ENCODE results near the gene HEMGN.

GRCh38 chr9:97980918-97981845 is 43.2 kb upstream of the HEMGN start:
- TF ChIP-seq EZH2 (IDR thresholded peaks at IDR 0.05; ENCODE audit: borderline replicate concordance) (no peak), CTCF (IDR thresholded peaks at IDR 0.05; ENCODE audit: poor library complexity) (no peak), EZH2phosphoT487 (IDR thresholded peaks at IDR 0.05; ENCODE audit: low read depth, severe bottlenecking, unreplicated experiment) (no peak)

All from hepatocyte (in vitro differentiated cells).